NCI-H1105 treated with DMSO at 0.1 percent for 48 hours (cell line): ENCODE measurements around the gene HCRT.
"Not testable (repeated sequence)": the region's sequence is repeated elsewhere in the genome, so short reads cannot be mapped to it uniquely, and the experiment has no call there.

Experiments
- DNase-seq: peaks from one replicate; lab custom pipeline; 2025; lab: John Stamatoyannopoulos, UW

HCRT gene

GRCh38 chr17:42197564-42198156, 12.4 kb upstream of the HCRT start:
- DNase-seq, result no peak

DNA sequence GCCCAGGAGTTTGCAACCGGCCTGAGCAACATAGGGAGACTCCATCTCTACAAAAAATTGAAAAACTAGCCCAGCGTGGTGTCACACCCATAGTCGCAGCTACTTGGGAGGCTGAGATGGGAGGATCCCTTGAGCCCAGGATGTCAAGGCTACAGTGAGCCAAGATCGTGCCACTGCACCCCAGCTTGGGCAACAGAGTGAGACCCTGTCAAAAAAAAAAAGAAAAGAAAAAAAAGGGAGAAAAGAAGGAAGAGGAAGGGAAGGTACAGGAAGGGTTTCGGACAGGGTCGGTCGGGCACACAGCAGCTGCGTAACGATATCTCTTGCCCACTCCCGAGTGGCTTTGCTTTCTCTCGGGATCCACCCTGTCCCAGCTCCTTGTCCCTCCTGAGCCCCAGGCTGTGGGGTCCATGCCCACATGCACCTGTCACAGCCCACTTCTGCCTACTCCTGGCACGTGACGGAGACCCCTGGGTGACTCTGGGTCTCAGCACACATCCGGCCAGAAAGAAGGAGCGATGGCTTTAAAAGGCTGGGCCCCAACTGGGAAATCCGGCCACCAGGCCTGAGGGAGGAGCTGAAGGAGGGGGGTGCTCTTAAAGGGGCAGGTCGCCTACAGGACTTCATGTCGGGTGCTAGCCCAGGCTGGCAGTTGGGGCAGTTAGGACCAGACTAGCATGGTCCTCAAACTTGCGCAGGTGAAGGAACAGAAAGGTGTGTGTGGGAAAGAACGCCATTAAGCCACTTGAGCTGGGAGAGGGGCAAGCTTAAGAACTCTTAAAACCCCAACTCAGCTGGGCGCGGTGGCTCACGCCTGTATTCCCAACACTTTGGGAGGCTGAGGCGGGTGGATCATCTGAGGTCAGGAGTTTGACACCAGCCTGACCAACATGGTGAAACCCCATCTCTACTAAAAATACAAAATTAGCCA, 9.0 kb upstream of the HCRT start, which contains the start of gene GHDC:
GHDC (minus strand) TSS at position 526 of the 931 bp plus-strand sequence. CDS start 913 bp downstream, outside the sequence.
- DNase-seq, result peak; percentile 53

DNA sequence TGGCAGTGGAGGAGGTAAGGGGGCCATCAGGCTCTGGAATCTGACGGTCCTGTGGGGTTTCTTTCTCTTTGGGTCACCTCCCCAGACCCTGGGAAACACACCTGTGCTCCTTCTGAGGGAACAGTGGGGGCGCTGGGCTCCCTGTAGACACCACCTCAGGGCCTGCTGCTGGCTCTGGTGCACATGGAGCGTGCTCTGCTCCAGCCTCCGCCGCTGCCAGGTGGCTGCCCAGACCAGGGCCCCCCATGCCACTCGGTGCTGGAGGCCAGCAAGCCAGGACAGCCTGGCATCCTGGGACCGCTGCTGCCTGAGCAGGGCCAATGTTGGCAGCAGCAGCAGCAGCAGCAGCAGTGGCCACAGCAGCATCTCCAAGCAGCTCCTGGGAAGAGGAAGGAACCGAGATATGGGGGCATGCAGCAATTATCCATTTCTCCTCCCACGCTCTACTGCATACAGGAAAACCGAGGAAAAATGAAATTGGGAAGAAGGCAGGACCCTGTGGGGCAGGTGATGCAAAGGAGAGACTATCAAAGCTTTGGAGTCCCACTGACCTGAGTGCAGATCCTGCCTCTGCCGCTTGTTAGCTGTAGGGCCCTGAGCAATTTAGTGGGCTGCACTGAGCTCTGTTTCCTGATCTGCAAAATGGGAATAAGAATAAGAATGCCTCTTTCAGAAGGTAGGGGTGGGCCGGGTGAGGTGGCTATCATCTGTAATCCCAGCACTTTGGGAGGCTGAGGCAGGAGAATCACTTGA, 8.1 kb upstream of the HCRT start:
- no peak for DNase-seq

GRCh38 chr17:42192189-42193126, 7.2 kb upstream of the HCRT start:
- no peak for DNase-seq

DNA sequence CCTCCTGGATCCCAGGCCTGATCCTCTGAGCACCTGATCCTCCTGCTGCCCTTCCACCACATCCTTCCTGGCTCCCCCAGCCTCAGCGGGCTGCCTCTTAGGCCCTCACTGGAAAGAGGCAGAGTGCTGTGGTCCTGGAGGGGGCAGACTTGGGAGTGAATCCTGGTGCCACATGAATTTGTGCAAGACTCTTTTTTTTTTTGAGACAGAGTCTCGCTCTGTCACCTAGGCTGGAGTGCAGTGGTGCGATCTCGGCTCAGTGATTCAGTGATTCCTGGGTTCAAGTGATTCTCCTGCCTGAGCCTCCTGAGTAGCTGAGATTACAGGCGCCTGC, 6.0 kb upstream of the HCRT start:
- no peak for DNase-seq

GRCh38 chr17:42190491-42191274, 5.4 kb upstream of the HCRT start:
- no peak for DNase-seq

DNA sequence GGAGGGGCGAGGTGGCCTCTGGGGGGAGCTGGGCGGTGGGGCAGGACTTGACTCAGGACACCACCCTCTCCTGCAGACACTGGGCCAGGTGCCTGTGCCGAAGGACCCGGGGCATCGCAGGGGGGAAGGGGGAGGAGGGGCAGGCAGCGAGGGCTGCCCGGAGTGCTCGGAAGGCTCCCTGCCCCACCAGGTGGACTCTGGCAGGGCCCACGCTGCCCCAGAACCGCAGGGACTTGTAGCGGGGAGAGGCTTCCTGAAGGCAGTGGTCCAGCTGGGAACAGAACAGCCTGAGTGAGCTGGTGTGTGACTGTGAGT, 4.4 kb upstream of the HCRT start:
- no peak for DNase-seq

DNA sequence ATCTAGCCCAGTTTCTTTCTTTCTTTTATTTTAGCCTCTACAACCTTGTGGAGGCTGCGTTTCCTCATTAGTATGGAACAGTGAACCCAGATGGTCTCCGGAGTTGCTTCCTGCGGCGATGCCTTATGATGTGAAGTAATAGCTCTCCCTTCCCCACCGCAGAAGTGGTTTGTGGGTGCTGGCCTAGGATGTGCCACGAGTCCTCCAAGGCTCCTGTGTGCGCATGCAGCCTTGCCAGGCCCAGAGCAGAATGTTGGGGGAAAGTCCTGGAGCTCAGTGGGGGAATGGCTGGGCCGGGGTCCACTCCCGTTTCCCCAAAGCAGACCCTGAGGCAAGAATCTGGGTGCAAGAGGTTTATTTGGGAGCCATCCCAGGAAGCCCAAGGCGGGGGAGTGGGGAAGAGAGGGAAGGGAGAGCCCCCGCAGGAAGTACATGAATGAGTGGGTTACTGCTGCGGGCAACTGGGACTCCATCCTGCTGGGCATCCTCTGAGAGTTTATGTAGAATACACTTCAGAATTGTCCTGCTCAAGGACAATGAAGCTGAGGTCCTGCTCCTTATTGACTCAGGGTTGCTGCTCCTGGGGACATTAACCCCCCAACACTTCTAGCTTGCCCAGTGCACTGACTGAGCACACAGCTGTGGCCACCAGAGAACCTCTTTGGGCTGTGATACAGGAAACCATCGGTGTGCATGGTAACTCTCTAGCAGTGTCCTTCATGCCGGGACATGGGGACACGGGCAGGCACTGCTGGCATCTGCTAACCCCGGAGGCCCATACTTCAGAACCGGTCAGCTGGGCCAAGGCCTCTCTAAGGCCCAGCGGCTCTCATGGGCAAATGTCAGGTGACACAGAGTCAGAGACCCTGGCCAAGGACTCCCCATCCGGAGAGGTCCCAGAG, 3.7 kb upstream of the HCRT start:
- no peak for DNase-seq

- no peak for DNase-seq
These were observed 2.6 kb upstream of the HCRT start for GRCh38 chr17:42187833-42188232.

GRCh38 chr17:42186191-42186590, 939 bp upstream of the HCRT start:
- not testable (repeated sequence) for DNase-seq

DNA sequence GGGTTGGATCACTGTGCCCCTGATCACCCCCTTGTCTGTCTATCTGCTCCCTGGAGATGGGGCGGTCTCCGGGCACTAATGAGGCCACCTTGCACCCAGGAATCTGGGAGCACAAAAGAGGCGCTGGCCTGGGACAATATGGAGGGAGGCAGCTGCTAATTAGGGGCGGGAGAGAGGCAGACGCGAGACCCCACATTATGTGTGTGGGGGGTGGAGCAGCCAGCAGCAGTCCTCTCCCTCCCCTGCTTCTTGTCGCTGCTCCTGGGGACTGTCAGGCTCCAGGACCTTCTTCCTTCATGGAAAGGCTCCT, 324 bp upstream of the HCRT start:
- no peak for DNase-seq

GRCh38 chr17:42183741-42184711, 1.2 kb downstream of the HCRT start:
- DNase-seq, result peak; percentile 35

DNA sequence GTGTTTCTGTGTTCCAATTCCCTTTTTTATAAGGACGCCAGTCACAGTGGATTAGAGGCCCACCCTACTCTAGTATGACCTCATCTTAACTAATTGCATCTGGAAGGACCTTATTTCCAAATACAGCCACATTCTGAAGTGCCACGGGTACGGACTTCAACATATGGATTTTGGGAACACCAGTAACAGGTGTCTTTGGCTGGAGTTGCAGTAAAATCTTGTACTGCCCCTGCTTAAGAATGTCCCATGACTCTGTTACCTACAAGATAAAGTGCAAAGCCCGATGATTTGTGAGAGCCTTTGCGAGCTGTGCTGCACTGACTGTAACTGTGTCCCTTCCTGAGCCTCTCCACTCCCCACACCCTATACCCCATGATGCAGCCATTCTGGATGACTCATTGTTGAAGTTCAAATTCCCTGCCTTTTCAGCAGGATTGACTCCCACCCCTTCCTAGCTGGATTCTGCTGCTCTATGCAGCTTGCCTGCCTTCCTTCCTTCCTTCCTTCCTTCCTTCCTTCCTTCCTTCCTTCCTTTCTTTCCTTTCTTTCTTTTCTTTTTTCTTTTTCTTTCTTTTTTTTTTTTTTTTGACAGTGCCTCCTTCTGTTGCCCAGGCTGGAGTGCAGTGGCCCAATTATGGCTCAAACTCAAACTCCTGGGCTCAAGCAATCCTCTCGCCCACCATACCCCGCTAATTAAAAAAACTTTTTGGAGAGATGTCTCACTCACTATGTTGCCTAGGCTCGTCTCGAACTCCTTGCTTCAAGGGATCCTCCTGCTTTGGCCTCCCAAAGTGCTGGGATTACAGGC, 2.1 kb downstream of the HCRT start:
- DNase-seq, result no peak

DNA sequence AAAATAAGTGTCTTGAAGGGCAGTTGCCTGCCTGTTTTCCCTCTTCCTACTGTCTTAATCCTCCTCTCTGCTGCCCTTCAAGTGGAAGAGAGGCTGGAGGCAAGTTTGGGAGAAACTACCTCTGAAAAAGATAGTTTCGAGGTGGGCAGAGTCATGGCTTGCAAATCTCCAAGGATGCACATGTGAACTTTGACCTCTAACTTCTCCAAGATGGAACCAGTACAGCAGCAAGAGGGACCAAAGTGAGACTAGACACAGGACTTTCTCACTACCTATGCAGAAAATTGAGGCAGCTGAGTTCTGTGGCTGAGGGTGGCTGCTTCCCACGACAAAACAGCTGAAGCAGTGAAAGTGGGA, 3.4 kb downstream of the HCRT start:
- no peak for DNase-seq

GRCh38 chr17:42180922-42181850, 4.1 kb downstream of the HCRT start, which contains the start of gene KCNH4:
TSS of gene KCNH4 (minus strand) at chr17:42181142. CDS start at chr17:42180945, 197 bp downstream.
- peak; percentile 75 for DNase-seq

DNA sequence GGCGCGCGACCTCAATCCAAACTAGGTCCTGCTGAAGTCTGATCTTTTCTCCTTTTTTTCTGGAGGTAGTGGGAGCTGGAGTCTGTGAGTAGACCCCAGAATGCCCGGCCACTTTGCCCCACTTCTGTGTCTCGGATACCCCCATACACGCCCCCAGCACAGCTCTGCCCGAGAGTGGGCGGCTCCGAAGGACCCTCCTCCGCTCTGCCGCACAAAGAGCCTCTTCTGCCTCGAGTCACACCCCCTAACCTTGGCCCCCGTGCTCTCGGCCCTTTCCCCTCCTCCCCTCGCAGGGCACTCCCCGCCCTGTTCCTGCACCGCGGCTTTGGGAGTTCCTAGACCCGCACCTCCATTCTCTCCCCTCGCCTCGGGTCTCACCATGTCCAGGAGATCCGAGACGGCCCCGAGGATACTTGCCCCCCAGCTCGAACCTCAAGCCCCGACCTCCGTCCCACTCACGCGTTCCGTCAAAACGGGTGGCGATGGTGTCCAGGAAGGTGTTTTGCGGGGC, 4.8 kb downstream of the HCRT start:
- peak; percentile 16 for DNase-seq
